ENCODE results near the gene CYP4F3.

- no peak for TF ChIP-seq POLR2A (IDR thresholded peaks at IDR 0.05; ENCODE audit: low read depth)
- TF ChIP-seq CTCF (IDR thresholded peaks at IDR 0.05), result no peak
Measured at GRCh38 chr19:15633082-15633835, 7.4 kb upstream of the CYP4F3 start.

Data from esophagus muscularis mucosa (tissue), 3 donors.